UCSD-AML1 (cell line): ENCODE measurements around the gene OR1G1.
"Not testable (repeated sequence)": the region's sequence is repeated elsewhere in the genome, so short reads cannot be mapped to it uniquely, and the experiment has no call there.

Source experiments
- DNase-seq: peaks from one replicate; lab custom pipeline; 2025; ENCODE audit not compliant: unreplicated experiment; lab: John Stamatoyannopoulos, UW

The OR1G1 gene

GRCh38 chr17:3127451-3127850 lies at the start of gene OR1G1:
TSS of gene OR1G1 (minus strand) at chr17:3127551. CDS start at chr17:3127551, 0 bp downstream.
- no peak for DNase-seq

- DNase-seq = no peak
Observed at GRCh38 chr17:3167574-3167973, 40.2 kb upstream of the OR1G1 start.

- no peak for DNase-seq
Observed at GRCh38 chr17:3157218-3157617, 29.9 kb upstream of the OR1G1 start.

- not testable (repeated sequence) for DNase-seq
Observed at GRCh38 chr17:3137494-3137893, 10.1 kb upstream of the OR1G1 start.

GRCh38 chr17:3104322-3104721 lies 23.0 kb downstream of the OR1G1 start, which contains the start of gene OR1D2:
TSS of gene OR1D2 (minus strand) at chr17:3104422. CDS start at chr17:3092996, 11,426 bp downstream.
- no peak for DNase-seq
